GM12878 (cell line): ENCODE measurements around the gene ZNF780B. TPM values are rescaled to one million over a fixed set of nuclear protein-coding genes. Genes with fewer than 3 reads are reported as not detected.

Experiments
- CBX5 ChIP-seq: sonication (generic); IDR thresholded peaks from 2 replicates; pipeline ENCODE4 v1.6.1; 2016; ENCODE audit warnings: low read depth, moderate library complexity, mild to moderate bottlenecking, inconsistent platforms
- MEF2A ChIP-seq: IDR thresholded peaks from 2 replicates; pipeline ENCODE4 v1.6.1; 2011; ENCODE audit warnings: low read depth, mild to moderate bottlenecking, low read length, moderate library complexity; ENCODE audit not compliant: insufficient read depth
- NBN ChIP-seq: fragments of 450-650 bp; IDR thresholded peaks from 2 replicates; pipeline ENCODE4 v1.6.1; 2016
- NFXL1 ChIP-seq: fragments of 450-650 bp; IDR thresholded peaks from 2 replicates; pipeline ENCODE4 v1.6.1; 2017; ENCODE audit warnings: antibody characterized with exemption, mild to moderate bottlenecking, borderline replicate concordance
- PML ChIP-seq: IDR thresholded peaks from 2 replicates; pipeline ENCODE4 v1.6.1; 2012; ENCODE audit warnings: low read length, inconsistent platforms
- POLR2AphosphoS2 ChIP-seq: IDR thresholded peaks from 2 replicates; pipeline ENCODE4 v1.6.1; 2011; ENCODE audit warnings: low read depth, mild to moderate bottlenecking, low read length, improper control_type of control experiment, moderate library complexity
- POU2F2 ChIP-seq: IDR thresholded peaks from 3 replicates; pipeline ENCODE4 v1.6.1; 2011; ENCODE audit warnings: low read depth, mild to moderate bottlenecking, low read length, borderline replicate concordance
- SREBF1 ChIP-seq: IDR thresholded peaks from 2 replicates; pipeline ENCODE4 v1.6.1; 2012; ENCODE audit warnings: mild to moderate bottlenecking, low read length
- STAT1 ChIP-seq: fragments of 450-650 bp; conservative IDR thresholded peaks from 2 replicates; pipeline ENCODE4 v1.6.1; 2014; ENCODE audit warnings: antibody characterized with exemption, mild to moderate bottlenecking
- SUZ12 ChIP-seq: fragments of 200-600 bp; sonication (generic); IDR thresholded peaks from one replicate; pipeline ENCODE4 v1.6.1; 2018; ENCODE audit warnings: antibody characterized with exemption, mild to moderate bottlenecking; ENCODE audit not compliant: unreplicated experiment
- TARDBP ChIP-seq: IDR thresholded peaks from 2 replicates; pipeline ENCODE4 v1.6.1; 2016; ENCODE audit warnings: borderline replicate concordance
- polyA plus RNA-seq, 11 experiments: library from polyadenylated mRNA; depleted of rRNA in 4 of 11; unstranded in 6 of 11; stranded (reverse) in 5 of 11; fragments of >200 nt; fragmentation: Nextera tagmentation in 4 of 11; fragmentation: Illumina TruSeq in 1 of 11; extraction: Ambion mirVana in 4 of 11; extraction: Trizol in 1 of 11; gene quantifications; 1 replicate in 1 of 11; 2 replicates in 10 of 11; pipeline versions ENCODE4 v1.2.1 to v1.2.3, GENCODE V29; 2011 to 2016; ENCODE audit warnings: inconsistent platforms in 2 of 11, missing spikeins in 2 of 11, low read depth in 1 of 11
- total RNA-seq, 4 experiments: library from RNA; depleted of rRNA in 3 of 4; stranded (reverse); fragments of >200 nt in 3 of 4; fragmentation: Illumina TruSeq in 1 of 4; extraction: Trizol in 1 of 4; gene quantifications; 2 replicates each; pipeline versions ENCODE4 v1.2.1 to v1.2.3, GENCODE V29; 2013 to 2021
- TF ChIP-seq, protein P1 (sequence below), 3 experiments: IDR thresholded peaks in 2 of 3; conservative IDR thresholded peaks in 1 of 3; 2 replicates each; pipeline ENCODE4 v1.5.1; 2011; ENCODE audit warnings: low read depth in 3 of 3, low read length in 3 of 3, mild to moderate bottlenecking in 3 of 3, control low read depth in 2 of 3, moderate library complexity in 2 of 3, inconsistent platforms in 1 of 3, mixed read lengths in 1 of 3; ENCODE audit not compliant: control insufficient read depth in 2 of 3, insufficient read depth in 1 of 3; ENCODE audit errors: extremely low read depth in 1 of 3
- TF ChIP-seq, protein P2 (sequence below): IDR thresholded peaks from 2 replicates; pipeline ENCODE4 v1.6.1; 2012; ENCODE audit warnings: low read depth, low read length, improper control_type of control experiment
- TF ChIP-seq, protein P3 (sequence below): IDR thresholded peaks from 2 replicates; pipeline ENCODE4 v1.6.1; 2011; ENCODE audit warnings: borderline replicate concordance, low read depth, mild to moderate bottlenecking, moderate library complexity, low read length; ENCODE audit not compliant: insufficient read depth, poor library complexity, severe bottlenecking

The ZNF780B gene
- total and polyA plus RNA-seq, 10 of the 15 experiments (the other 5 are each of a cell fraction or from before 2014, with no cell fraction given), result 7.3 to 24.0 (median 12.3) TPM

DNA sequence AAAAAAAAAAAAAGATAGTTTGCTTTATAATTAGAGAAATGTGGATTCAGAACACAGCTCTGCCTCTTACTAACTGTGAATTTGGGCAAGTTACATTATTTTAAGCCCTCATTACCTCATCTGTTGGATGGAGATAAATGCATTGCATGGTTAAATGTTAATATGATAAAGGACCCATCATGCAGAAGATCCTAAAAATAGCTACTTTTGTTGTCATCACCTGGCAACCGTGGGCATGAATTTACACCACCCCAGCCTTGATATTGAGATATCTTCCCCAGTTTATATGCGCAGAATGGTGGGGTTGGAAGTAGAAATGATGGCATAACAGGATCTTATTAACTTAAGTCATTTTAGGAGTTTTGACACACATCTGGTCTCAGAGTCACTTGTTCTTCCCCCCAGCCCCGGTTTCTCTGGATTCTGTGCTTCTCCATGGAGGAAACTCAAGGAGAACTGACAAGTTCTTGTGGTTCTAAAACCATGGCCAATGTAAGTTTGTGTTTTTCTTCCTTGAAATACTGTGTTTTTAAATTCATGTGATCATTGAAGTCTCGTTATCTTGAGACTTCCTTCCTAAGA lies 50.2 kb downstream of the ZNF780B start (continued):
- TF ChIP-seq, protein P1, sequence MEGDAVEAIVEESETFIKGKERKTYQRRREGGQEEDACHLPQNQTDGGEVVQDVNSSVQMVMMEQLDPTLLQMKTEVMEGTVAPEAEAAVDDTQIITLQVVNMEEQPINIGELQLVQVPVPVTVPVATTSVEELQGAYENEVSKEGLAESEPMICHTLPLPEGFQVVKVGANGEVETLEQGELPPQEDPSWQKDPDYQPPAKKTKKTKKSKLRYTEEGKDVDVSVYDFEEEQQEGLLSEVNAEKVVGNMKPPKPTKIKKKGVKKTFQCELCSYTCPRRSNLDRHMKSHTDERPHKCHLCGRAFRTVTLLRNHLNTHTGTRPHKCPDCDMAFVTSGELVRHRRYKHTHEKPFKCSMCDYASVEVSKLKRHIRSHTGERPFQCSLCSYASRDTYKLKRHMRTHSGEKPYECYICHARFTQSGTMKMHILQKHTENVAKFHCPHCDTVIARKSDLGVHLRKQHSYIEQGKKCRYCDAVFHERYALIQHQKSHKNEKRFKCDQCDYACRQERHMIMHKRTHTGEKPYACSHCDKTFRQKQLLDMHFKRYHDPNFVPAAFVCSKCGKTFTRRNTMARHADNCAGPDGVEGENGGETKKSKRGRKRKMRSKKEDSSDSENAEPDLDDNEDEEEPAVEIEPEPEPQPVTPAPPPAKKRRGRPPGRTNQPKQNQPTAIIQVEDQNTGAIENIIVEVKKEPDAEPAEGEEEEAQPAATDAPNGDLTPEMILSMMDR (IDR thresholded peaks at IDR 0.05 in 2 of 3, conservative IDR thresholded peaks at IDR 0.05 in 1 of 3; ENCODE audit: control insufficient read depth in 2 of 3, extremely low read depth in 1 of 3, insufficient read depth in 1 of 3, low read depth in 3 of 3, low read length in 3 of 3), result no peak
- TF ChIP-seq, protein P2, sequence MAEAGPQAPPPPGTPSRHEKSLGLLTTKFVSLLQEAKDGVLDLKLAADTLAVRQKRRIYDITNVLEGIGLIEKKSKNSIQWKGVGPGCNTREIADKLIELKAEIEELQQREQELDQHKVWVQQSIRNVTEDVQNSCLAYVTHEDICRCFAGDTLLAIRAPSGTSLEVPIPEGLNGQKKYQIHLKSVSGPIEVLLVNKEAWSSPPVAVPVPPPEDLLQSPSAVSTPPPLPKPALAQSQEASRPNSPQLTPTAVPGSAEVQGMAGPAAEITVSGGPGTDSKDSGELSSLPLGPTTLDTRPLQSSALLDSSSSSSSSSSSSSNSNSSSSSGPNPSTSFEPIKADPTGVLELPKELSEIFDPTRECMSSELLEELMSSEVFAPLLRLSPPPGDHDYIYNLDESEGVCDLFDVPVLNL, result no peak
- TF ChIP-seq TARDBP (no peak), NBN (no peak), POLR2AphosphoS2 (no peak), NFXL1 (no peak), POU2F2 (no peak), MEF2A (no peak), PML (no peak), SREBF1 (no peak), SUZ12 (no peak), CBX5 (no peak), STAT1 (no peak)
- TF ChIP-seq, protein P3, sequence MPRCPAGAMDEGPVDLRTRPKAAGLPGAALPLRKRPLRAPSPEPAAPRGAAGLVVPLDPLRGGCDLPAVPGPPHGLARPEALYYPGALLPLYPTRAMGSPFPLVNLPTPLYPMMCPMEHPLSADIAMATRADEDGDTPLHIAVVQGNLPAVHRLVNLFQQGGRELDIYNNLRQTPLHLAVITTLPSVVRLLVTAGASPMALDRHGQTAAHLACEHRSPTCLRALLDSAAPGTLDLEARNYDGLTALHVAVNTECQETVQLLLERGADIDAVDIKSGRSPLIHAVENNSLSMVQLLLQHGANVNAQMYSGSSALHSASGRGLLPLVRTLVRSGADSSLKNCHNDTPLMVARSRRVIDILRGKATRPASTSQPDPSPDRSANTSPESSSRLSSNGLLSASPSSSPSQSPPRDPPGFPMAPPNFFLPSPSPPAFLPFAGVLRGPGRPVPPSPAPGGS, result no peak
